Esophagus squamous epithelium (tissue), 4 donors: Measurements from ENCODE around the gene RTP5.

Experiments
- CTCF ChIP-seq, 6 experiments: fragments of 450-650 bp in 4 of 6; fragments of 200-600 bp in 2 of 6; sonication (generic) in 2 of 6; IDR thresholded peaks; one replicate each; pipeline ENCODE4 v1.5.1; 2016 to 2019; ENCODE audit warnings: antibody characterized with exemption in 6 of 6, mild to moderate bottlenecking in 4 of 6, moderate library complexity in 4 of 6
- POLR2A ChIP-seq, 4 donors: fragments of 450-650 bp; IDR thresholded peaks; one replicate each; pipeline ENCODE4 v1.6.1; 2017; ENCODE audit warnings: antibody characterized with exemption in 4 of 4, mild to moderate bottlenecking in 4 of 4, moderate library complexity in 3 of 4

- TF ChIP-seq CTCF (IDR thresholded peaks at IDR 0.05) = no peak
- no peak for TF ChIP-seq POLR2A (IDR thresholded peaks at IDR 0.05)
These were observed 15.7 kb upstream of the RTP5 start for GRCh38 chr2:241853651-241854341.
